ENCODE results near the gene TUBB2B. TPM values are rescaled to one million over a fixed set of nuclear protein-coding genes. Genes with fewer than 3 reads are reported as not detected.

TUBB2B gene
- total RNA-seq, 1 experiment from 2014 or later: 144 TPM

DNA sequence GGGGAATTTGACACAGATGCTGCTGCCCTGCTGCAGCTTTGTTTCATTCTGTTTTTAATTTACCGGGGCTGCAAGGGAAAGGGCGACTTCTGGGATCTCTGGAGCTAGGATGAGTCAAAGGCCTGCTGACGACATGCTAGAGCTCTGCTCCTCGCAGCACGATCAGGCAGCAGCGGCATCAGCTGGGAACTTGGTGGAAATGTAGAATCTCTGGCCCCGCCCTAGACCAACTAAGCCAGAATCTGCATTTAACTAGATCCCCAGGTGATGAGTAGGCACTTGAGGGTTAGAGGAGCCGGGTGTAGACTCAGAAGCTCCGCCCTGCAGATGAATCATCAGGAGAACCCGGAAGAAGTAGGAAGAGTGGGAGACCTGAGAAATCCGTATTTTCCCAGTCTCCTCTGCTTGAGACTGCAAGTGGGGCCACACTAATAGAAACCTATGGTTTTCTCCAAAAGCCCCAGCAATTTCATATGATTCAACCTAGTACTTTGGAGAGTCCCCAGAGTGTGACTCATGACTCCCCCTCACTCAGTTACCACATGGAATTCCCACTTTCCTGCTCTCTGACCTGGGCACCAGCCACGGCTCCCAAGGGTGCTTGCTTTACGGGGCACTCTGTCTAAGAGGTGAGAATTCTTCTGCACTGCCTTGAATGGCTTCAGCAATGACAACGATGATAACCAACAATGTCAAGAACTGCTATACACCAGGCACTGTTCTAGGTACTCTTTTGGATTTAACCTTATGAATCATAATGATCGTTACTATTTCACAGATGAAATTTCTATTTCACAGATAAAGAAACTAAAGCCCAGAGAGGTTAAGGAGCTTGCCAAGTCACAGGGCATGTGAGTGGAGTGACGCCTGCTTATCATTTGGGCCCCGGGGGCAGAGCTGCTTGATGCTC, 18.1 kb downstream of the TUBB2B start:
- ChIA-PET CTCF (no interaction called here), POLR2A (ENCODE audit: low non-redundant PET) (interaction anchor here (0.7 kb wide), 1 partner anchor 21 kb away, joined by 3 read pairs; no protein-coding TSS in a partner anchor)
- Histone ChIP-seq H3K27ac (ENCODE audit: low read depth, low read length, poor library complexity, severe bottlenecking) (no peak overlapping the region), H3K4me3 (ENCODE audit: low read depth, low read length, poor library complexity, severe bottlenecking) (no peak overlapping the region), H3K36me3 (ENCODE audit: insufficient read depth, low read length, poor library complexity, severe bottlenecking) (no peaks in the 10 kb centered on the region), H3K9me3 (ENCODE audit: low read depth, low read length, poor library complexity, severe bottlenecking) (no peaks in the 10 kb centered on the region), H3K27me3 (replicated peaks; ENCODE audit: insufficient read depth, low read depth, low read length, poor library complexity) (no peaks in the 10 kb centered on the region), H3K4me1 (ENCODE audit: insufficient read depth, low read length, poor library complexity, severe bottlenecking) (peaks cover 9% of the 10 kb centered on the region)
- TF ChIP-seq, protein P1, sequence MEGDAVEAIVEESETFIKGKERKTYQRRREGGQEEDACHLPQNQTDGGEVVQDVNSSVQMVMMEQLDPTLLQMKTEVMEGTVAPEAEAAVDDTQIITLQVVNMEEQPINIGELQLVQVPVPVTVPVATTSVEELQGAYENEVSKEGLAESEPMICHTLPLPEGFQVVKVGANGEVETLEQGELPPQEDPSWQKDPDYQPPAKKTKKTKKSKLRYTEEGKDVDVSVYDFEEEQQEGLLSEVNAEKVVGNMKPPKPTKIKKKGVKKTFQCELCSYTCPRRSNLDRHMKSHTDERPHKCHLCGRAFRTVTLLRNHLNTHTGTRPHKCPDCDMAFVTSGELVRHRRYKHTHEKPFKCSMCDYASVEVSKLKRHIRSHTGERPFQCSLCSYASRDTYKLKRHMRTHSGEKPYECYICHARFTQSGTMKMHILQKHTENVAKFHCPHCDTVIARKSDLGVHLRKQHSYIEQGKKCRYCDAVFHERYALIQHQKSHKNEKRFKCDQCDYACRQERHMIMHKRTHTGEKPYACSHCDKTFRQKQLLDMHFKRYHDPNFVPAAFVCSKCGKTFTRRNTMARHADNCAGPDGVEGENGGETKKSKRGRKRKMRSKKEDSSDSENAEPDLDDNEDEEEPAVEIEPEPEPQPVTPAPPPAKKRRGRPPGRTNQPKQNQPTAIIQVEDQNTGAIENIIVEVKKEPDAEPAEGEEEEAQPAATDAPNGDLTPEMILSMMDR (conservative IDR thresholded peaks at IDR 0.05; ENCODE audit: low read depth, low read length): no peak
- no peak for TF ChIP-seq EZH2 (IDR thresholded peaks at IDR 0.05; ENCODE audit: borderline replicate concordance, low read depth, low read length, poor library complexity, severe bottlenecking)
- DNase-seq (ENCODE audit: low spot score): peak; percentile 82
- BruUV-seq (replicated peaks): no TSS peak
- intact Hi-C loops (cut with micrococcal nuclease; ENCODE audit: unreplicated experiment): no loop called here

DNA sequence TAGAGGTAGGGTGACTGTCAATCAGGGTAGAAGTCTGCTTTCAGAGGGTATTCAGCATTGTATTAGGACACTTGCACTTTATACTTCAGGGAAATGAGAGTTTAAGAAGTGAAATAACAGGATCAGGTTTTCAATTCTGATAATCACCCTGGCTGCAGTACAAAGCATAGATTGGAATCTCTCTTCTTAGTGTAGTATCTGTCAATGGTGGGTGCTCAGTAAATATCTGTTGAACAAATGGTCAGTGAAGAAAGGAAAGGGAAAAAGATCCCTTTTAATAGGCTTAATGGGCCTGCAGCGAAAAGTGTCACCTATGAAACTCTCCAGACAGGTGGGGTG, 18.7 kb downstream of the TUBB2B start:
- no peaks in the 10 kb centered on the region for H3K27me3 ChIP-seq (replicated peaks; ENCODE audit: insufficient read depth, low read depth, low read length, poor library complexity)
- no peak overlapping the region for H3K27ac ChIP-seq (ENCODE audit: low read depth, low read length, poor library complexity, severe bottlenecking)
- H3K9me3 ChIP-seq (ENCODE audit: low read depth, low read length, poor library complexity, severe bottlenecking): no peaks in the 10 kb centered on the region
- peaks cover 9% of the 10 kb centered on the region for H3K4me1 ChIP-seq (ENCODE audit: insufficient read depth, low read length, poor library complexity, severe bottlenecking)
- ChIA-PET POLR2A (ENCODE audit: low non-redundant PET) (interaction anchor here (0.7 kb wide), 1 partner anchor 22 kb away, joined by 3 read pairs; no protein-coding TSS in a partner anchor), CTCF (no interaction called here)
- no peaks in the 10 kb centered on the region for H3K36me3 ChIP-seq (ENCODE audit: insufficient read depth, low read length, poor library complexity, severe bottlenecking)
- intact Hi-C loops (cut with micrococcal nuclease; ENCODE audit: unreplicated experiment): no loop called here
- no peak overlapping the region for H3K4me3 ChIP-seq (ENCODE audit: low read depth, low read length, poor library complexity, severe bottlenecking)
- no peak for DNase-seq (ENCODE audit: low spot score)
- no peak for TF ChIP-seq EZH2 (IDR thresholded peaks at IDR 0.05; ENCODE audit: borderline replicate concordance, low read depth, low read length, poor library complexity, severe bottlenecking)
- TF ChIP-seq, protein P1 (conservative IDR thresholded peaks at IDR 0.05; ENCODE audit: low read depth, low read length): no peak
- no TSS peak for BruUV-seq (replicated peaks)

DNA sequence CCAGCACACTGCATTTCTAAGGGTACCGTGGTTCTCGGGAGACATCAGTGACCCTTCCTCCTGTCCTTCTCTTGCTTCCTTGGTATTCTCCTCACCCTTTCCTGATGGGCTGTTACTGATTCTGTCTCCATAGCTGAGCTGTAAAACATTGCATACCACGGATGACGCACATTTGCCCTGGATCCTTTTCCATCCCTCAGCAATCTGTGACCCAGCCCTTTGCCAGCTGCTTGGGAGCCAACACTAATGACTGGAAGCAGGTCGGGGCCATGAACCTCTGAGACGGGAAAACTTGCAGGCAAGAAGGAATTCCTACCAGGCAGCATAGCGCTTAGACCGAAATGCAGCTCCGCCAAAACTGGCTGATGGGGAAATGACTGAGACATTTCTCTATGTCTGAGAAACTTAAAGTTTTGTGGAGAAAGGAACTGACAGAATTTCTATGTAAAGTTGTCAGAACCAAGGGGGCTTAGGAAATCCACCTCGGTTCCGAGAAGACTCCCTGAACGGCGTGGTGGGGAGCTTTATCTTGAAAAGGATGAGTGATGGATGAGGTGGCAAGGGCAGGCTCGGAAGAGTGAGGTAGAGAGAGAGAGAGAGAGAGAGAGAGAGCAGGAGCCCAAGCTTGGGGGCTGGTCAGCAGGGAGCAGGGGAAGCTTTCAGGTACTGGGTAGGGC, 19.2 kb downstream of the TUBB2B start:
- CTCF ChIA-PET: no interaction called here
- no TSS peak for BruUV-seq (replicated peaks)
- no peak for TF ChIP-seq EZH2 (IDR thresholded peaks at IDR 0.05; ENCODE audit: borderline replicate concordance, low read depth, low read length, poor library complexity, severe bottlenecking)
- TF ChIP-seq, protein P1 (conservative IDR thresholded peaks at IDR 0.05; ENCODE audit: low read depth, low read length): no peak

More for the DNA sequence above, 19.2 kb downstream of the TUBB2B start:
- no peak for DNase-seq (ENCODE audit: low spot score)
- H3K36me3 ChIP-seq (ENCODE audit: insufficient read depth, low read length, poor library complexity, severe bottlenecking): no peaks in the 10 kb centered on the region
- H3K27me3 ChIP-seq (replicated peaks; ENCODE audit: insufficient read depth, low read depth, low read length, poor library complexity): no peaks in the 10 kb centered on the region
- POLR2A ChIA-PET (ENCODE audit: low non-redundant PET): no interaction called here
- no peak overlapping the region for H3K27ac ChIP-seq (ENCODE audit: low read depth, low read length, poor library complexity, severe bottlenecking)
- no peaks in the 10 kb centered on the region for H3K9me3 ChIP-seq (ENCODE audit: low read depth, low read length, poor library complexity, severe bottlenecking)
- intact Hi-C loops (cut with micrococcal nuclease; ENCODE audit: unreplicated experiment): no loop called here
- H3K4me3 ChIP-seq (ENCODE audit: low read depth, low read length, poor library complexity, severe bottlenecking): no peak overlapping the region
- H3K4me1 ChIP-seq (ENCODE audit: insufficient read depth, low read length, poor library complexity, severe bottlenecking): peaks cover 9% of the 10 kb centered on the region

Measured in A673 (cell line).